ENCODE measurements around the gene STAT5B. TPM values are rescaled to one million over a fixed set of nuclear protein-coding genes. Genes with fewer than 3 reads are reported as not detected.

The STAT5B gene
- total and polyA plus RNA-seq, 2 of the 13 experiments (the other 11 are each of a cell fraction or from before 2014, with no cell fraction given), result 21.0 to 42.8 TPM

DNA sequence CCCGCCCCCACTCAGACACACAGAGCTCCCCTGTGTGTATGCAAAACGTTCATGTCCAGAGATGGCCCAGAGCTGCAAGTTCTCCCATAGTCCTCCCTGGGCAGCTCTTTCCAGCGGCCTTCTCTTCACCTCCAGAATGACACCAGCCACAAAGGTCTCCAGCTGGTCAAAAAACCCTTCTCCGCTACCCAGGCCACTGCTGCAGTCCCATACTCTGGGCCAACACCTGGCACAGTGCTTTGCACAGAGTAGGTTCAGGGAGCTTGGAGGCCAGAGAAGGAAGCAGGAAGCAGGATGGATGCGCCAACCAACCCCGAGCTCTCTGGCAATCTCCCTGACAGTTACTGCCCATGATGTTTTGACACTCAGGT is 1.1 kb upstream of the STAT5B start (continued):
- TF ChIP-seq, protein P1, sequence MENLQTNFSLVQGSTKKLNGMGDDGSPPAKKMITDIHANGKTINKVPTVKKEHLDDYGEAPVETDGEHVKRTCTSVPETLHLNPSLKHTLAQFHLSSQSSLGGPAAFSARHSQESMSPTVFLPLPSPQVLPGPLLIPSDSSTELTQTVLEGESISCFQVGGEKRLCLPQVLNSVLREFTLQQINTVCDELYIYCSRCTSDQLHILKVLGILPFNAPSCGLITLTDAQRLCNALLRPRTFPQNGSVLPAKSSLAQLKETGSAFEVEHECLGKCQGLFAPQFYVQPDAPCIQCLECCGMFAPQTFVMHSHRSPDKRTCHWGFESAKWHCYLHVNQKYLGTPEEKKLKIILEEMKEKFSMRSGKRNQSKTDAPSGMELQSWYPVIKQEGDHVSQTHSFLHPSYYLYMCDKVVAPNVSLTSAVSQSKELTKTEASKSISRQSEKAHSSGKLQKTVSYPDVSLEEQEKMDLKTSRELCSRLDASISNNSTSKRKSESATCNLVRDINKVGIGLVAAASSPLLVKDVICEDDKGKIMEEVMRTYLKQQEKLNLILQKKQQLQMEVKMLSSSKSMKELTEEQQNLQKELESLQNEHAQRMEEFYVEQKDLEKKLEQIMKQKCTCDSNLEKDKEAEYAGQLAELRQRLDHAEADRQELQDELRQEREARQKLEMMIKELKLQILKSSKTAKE (CRISPR knock-in tag; IDR thresholded peaks at IDR 0.05; ENCODE audit: borderline replicate concordance), result no peak
- TF ChIP-seq ZNF570 (CRISPR knock-in tag; IDR thresholded peaks at IDR 0.05; ENCODE audit: borderline replicate concordance) (0 out of 2 replicates have a peak, but pooled peaks have one; percentile 2), ZNF337 (CRISPR knock-in tag; IDR thresholded peaks at IDR 0.05; ENCODE audit: borderline replicate concordance, low read depth) (no peak), ZNF510 (CRISPR knock-in tag; IDR thresholded peaks at IDR 0.05; ENCODE audit: low read depth) (no peak), ZNF343 (CRISPR knock-in tag; IDR thresholded peaks at IDR 0.05) (peak; percentile 3; the same call in 1 of the 2 replicates), ZFP90 (CRISPR knock-in tag; IDR thresholded peaks at IDR 0.05; ENCODE audit: borderline replicate concordance) (no peak), RFX3 (CRISPR knock-in tag; IDR thresholded peaks at IDR 0.05) (no peak), ZNF552 (CRISPR knock-in tag; IDR thresholded peaks at IDR 0.05; ENCODE audit: borderline replicate concordance) (no peak), ZBTB8A (CRISPR knock-in tag; IDR thresholded peaks at IDR 0.05; ENCODE audit: borderline replicate concordance, low read depth) (peak; percentile 17; the same call in 1 of the 2 replicates), ZNF839 (CRISPR knock-in tag; IDR thresholded peaks at IDR 0.05; ENCODE audit: borderline replicate concordance) (no peak), ZNF446 (CRISPR knock-in tag; IDR thresholded peaks at IDR 0.05) (peak; percentile 61; the same call in 1 of the 2 replicates), TRIM24 (CRISPR knock-in tag; IDR thresholded peaks at IDR 0.05) (0 out of 2 replicates have a peak, but pooled peaks have one; percentile 17), MTF2 (CRISPR knock-in tag; IDR thresholded peaks at IDR 0.05; ENCODE audit: borderline replicate concordance) (no peak), SOX5 (CRISPR knock-in tag; IDR thresholded peaks at IDR 0.05; ENCODE audit: borderline replicate concordance) (no peak), ARNTL (CRISPR knock-in tag; IDR thresholded peaks at IDR 0.05) (no peak), GATA4 (IDR thresholded peaks at IDR 0.05; ENCODE audit: borderline replicate concordance, low read depth) (no peak), TMF1 (CRISPR knock-in tag; IDR thresholded peaks at IDR 0.05; ENCODE audit: low read depth) (no peak), ZNF572 (CRISPR knock-in tag; IDR thresholded peaks at IDR 0.05) (peak; percentile 87; the same call in 1 of the 2 replicates), ZNF775 (CRISPR knock-in tag; IDR thresholded peaks at IDR 0.05; ENCODE audit: borderline replicate concordance) (no peak), ZNF747 (CRISPR knock-in tag; IDR thresholded peaks at IDR 0.05; ENCODE audit: borderline replicate concordance) (no peak), SRF (IDR thresholded peaks at IDR 0.05; ENCODE audit: low read depth, low read length) (no peak), ZGPAT (CRISPR knock-in tag; IDR thresholded peaks at IDR 0.05) (no peak), ZNF550 (CRISPR knock-in tag; IDR thresholded peaks at IDR 0.05; ENCODE audit: borderline replicate concordance) (no peak)
- TF ChIP-seq, protein P2, sequence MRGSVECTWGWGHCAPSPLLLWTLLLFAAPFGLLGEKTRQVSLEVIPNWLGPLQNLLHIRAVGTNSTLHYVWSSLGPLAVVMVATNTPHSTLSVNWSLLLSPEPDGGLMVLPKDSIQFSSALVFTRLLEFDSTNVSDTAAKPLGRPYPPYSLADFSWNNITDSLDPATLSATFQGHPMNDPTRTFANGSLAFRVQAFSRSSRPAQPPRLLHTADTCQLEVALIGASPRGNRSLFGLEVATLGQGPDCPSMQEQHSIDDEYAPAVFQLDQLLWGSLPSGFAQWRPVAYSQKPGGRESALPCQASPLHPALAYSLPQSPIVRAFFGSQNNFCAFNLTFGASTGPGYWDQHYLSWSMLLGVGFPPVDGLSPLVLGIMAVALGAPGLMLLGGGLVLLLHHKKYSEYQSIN (CRISPR knock-in tag; IDR thresholded peaks at IDR 0.05; ENCODE audit: borderline replicate concordance), result no peak
- TF ChIP-seq, protein P3, sequence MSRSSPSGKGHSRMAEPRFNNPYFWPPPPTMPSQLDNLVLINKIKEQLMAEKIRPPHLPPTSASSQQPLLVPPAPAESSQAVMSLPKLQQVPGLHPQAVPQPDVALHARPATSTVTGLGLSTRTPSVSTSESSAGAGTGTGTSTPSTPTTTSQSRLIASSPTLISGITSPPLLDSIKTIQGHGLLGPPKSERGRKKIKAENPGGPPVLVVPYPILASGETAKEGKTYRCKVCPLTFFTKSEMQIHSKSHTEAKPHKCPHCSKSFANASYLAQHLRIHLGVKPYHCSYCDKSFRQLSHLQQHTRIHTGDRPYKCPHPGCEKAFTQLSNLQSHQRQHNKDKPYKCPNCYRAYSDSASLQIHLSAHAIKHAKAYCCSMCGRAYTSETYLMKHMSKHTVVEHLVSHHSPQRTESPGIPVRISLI (CRISPR knock-in tag; IDR thresholded peaks at IDR 0.05; ENCODE audit: borderline replicate concordance), result no peak
